ENCODE results near the gene WEE2.

Gene WEE2

GRCh38 chr7:141737836-141738591, 29.9 kb downstream of the WEE2 start, which contains the start of gene SSBP1 (continued):
- TF ChIP-seq ZSCAN23 (tag by site-specific recombination; IDR thresholded peaks at IDR 0.05): peak; percentile 58; the same call in 1 of the 2 replicates
- TF ChIP-seq ZBTB17 (tag by site-specific recombination; IDR thresholded peaks at IDR 0.05): peak; percentile 97
- no peak for TF ChIP-seq ZNF26 (tag by site-specific recombination; IDR thresholded peaks at IDR 0.05)
- TF ChIP-seq ZNF155 (tag by site-specific recombination; IDR thresholded peaks at IDR 0.05): no peak
- peak; percentile 77 for TF ChIP-seq INSM2 (tag by site-specific recombination; IDR thresholded peaks at IDR 0.05)
- peak; percentile 92 for TF ChIP-seq ZEB2 (tag by site-specific recombination; IDR thresholded peaks at IDR 0.05)
- no peak for TF ChIP-seq ZNF280D (tag by site-specific recombination; IDR thresholded peaks at IDR 0.05)
- TF ChIP-seq ZNF670 (tag by site-specific recombination; IDR thresholded peaks at IDR 0.05; ENCODE audit: low read depth): no peak
- TF ChIP-seq ZNF639 (tag by site-specific recombination; IDR thresholded peaks at IDR 0.05): peak; percentile 98
- no peak for TF ChIP-seq ZNF157 (tag by site-specific recombination; IDR thresholded peaks at IDR 0.05)
- peak; percentile 90 for TF ChIP-seq ZNF449 (tag by site-specific recombination; IDR thresholded peaks at IDR 0.05)
- no peak for TF ChIP-seq ZNF354C (tag by site-specific recombination; IDR thresholded peaks at IDR 0.05; ENCODE audit: borderline replicate concordance, low read depth)
- no peak for TF ChIP-seq ZNF37A (tag by site-specific recombination; IDR thresholded peaks at IDR 0.05)
- TF ChIP-seq ZSCAN5A (tag by site-specific recombination; IDR thresholded peaks at IDR 0.05): peak; percentile 91
- TF ChIP-seq KLF17 (tag by site-specific recombination; IDR thresholded peaks at IDR 0.05): peak; percentile 93
- TF ChIP-seq ZNF174 (tag by site-specific recombination; IDR thresholded peaks at IDR 0.05): no peak
- TF ChIP-seq HOXD13 (CRISPR knock-in tag; IDR thresholded peaks at IDR 0.05; ENCODE audit: borderline replicate concordance): no peak
- peak; percentile 86 for TF ChIP-seq ZFP69B (tag by site-specific recombination; IDR thresholded peaks at IDR 0.05)
- TF ChIP-seq ZNF501 (tag by site-specific recombination; IDR thresholded peaks at IDR 0.05): peak; percentile 99
- TF ChIP-seq ZNF311 (tag by site-specific recombination; IDR thresholded peaks at IDR 0.05; ENCODE audit: borderline replicate concordance): no peak
- peak; percentile 49 for TF ChIP-seq ZSCAN4 (tag by site-specific recombination; IDR thresholded peaks at IDR 0.05)

Data from HEK293 (cell line).